ENCODE data around the gene SLC6A17. TPM values are rescaled to one million over a fixed set of nuclear protein-coding genes. Genes with fewer than 3 reads are reported as not detected.

The SLC6A17 gene
- total RNA-seq, 1 donor from 2014 or later, result 0.14 TPM

DNA sequence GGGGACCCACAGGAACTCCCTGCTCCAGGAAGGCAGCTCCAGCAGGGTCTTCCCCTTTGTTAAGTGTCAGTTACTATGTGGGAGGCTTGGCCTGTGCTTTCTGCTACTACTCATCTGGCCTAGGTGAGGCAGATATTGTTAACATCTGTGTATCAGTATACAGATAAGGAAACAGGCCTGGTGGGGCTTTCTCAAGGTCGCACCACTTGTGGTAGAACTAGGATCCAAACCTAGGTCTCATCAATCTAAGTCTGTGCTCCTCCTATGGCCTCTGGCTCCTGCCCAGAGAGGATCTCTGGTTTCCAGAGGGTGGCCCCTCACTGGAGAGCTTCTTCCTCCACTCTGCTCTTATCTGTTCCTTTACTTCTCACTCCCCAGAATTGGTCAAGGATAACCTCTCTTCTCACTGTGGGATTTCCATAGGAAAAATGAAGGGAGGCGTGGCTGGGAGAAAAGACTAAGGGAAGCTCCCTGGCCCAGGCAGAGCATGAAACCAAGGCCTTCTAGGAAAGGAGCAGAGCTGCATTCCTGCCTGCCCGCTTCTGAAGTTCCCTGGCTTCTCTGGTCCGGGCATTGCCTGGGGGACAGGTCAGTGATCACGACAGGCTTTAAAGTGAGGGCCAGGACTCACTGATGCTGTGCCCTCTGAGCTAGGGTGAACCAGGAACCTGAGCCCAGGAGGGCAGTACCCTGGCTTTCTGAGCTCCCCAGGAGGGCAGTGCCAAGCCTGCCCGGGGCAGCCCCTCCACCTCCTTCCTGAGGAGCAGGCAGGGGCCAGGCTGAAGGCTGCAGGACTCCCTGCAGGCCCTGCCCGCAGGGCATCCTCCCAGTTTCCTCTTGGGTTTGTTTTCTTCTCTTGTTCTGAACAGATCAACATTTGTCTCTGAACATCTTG, 65.6 kb downstream of the SLC6A17 start:
- Mint-ChIP-seq H3K4me3 (no peak overlapping the region), H3K27ac (ENCODE audit: unreplicated experiment) (no peak overlapping the region), H3K27me3 (ENCODE audit: low read depth) (peaks cover 39% of the 10 kb centered on the region), H3K9me3 (no peaks in the 10 kb centered on the region), H3K36me3 (ENCODE audit: low read depth) (no peaks in the 10 kb centered on the region), H3K4me1 (peaks cover 6% of the 10 kb centered on the region)
- no peak for DNase-seq (ENCODE audit: low read depth, low spot score)
- TF ChIP-seq, protein P1, sequence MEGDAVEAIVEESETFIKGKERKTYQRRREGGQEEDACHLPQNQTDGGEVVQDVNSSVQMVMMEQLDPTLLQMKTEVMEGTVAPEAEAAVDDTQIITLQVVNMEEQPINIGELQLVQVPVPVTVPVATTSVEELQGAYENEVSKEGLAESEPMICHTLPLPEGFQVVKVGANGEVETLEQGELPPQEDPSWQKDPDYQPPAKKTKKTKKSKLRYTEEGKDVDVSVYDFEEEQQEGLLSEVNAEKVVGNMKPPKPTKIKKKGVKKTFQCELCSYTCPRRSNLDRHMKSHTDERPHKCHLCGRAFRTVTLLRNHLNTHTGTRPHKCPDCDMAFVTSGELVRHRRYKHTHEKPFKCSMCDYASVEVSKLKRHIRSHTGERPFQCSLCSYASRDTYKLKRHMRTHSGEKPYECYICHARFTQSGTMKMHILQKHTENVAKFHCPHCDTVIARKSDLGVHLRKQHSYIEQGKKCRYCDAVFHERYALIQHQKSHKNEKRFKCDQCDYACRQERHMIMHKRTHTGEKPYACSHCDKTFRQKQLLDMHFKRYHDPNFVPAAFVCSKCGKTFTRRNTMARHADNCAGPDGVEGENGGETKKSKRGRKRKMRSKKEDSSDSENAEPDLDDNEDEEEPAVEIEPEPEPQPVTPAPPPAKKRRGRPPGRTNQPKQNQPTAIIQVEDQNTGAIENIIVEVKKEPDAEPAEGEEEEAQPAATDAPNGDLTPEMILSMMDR (conservative IDR thresholded peaks at IDR 0.05), result no peak

DNA sequence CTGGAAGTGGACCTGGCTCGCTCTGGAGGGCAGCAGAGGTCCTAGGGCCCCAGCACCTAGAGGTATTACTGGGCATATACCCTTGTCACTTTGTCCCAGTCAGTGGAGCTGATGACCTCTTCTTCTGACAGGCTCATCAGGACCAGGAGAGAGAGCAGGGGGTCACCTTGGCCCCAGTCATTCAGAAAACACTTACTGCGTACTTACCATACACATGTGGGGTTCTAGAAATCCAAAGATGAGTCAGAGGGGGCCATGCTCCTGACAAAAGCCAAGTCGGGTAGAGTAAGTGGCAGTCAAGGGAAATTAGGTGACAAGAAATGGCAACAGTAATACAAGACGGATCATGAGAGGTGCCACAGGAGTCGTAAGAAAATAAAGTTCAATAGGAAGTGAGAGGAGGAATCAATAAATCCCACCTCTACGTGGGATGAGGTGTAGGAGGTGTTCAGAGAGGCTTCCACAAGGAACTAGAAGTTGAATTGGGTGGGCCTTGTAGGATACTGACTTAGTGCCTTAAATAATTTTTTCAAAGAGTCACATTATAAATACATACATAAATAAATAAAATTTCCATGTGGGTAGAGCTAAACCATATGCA, 66.7 kb downstream of the SLC6A17 start:
- no peak for DNase-seq (ENCODE audit: low read depth, low spot score)
- H3K4me3 Mint-ChIP-seq, result no peak overlapping the region
- H3K27ac Mint-ChIP-seq (ENCODE audit: unreplicated experiment), result no peak overlapping the region
- TF ChIP-seq, protein P1 (conservative IDR thresholded peaks at IDR 0.05), result no peak
- H3K36me3 Mint-ChIP-seq (ENCODE audit: low read depth), result no peaks in the 10 kb centered on the region
- H3K27me3 Mint-ChIP-seq (ENCODE audit: low read depth), result peaks cover 30% of the 10 kb centered on the region
- peaks cover 6% of the 10 kb centered on the region for H3K4me1 Mint-ChIP-seq
- no peaks in the 10 kb centered on the region for H3K9me3 Mint-ChIP-seq

DNA sequence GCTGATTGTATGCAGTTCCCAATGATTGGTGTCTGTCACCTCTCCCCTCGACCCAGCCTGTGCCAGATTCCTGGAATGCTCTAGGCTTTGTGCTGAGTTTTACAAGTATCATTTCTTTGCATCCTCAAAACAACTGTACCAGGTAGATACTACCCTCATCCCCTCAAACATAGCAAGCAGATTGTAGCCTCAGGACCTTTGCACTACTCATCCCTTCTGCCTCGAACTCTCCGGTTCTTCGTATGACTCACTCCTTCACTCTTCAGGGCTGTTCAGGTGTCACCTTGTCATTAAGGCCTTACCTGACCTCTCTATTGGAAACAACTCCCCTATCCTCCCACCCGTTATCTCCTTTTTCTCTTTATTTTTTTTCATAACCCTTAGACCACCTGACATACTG, 67.8 kb downstream of the SLC6A17 start:
- no peak for DNase-seq (ENCODE audit: low read depth, low spot score)
- H3K36me3 Mint-ChIP-seq (ENCODE audit: low read depth), result no peaks in the 10 kb centered on the region
- no peak overlapping the region for H3K27ac Mint-ChIP-seq (ENCODE audit: unreplicated experiment)
- no peaks in the 10 kb centered on the region for H3K4me1 Mint-ChIP-seq
- H3K27me3 Mint-ChIP-seq (ENCODE audit: low read depth), result peaks cover 18% of the 10 kb centered on the region
- H3K9me3 Mint-ChIP-seq, result no peaks in the 10 kb centered on the region
- no peak overlapping the region for H3K4me3 Mint-ChIP-seq
- TF ChIP-seq, protein P1 (conservative IDR thresholded peaks at IDR 0.05), result no peak

DNA sequence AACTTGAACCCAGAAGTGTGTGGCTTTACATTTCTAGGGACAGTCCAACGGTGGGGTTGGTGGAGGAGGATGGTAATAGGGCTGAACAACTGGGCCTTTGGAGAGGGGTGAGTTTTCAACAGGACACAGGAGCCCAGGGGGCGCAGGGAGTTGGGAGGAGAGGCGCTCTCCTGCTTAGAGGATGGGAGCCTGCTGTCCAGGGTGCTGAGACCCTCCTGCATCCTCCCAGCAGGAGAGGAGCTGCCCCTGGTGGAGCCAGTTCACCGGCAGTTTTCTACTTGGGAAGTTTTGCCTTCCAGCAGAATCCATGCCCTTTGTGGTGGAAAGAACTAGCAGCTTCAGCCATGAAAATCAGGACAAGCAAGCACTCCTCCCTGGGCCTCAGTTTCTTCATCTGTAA, 68.4 kb downstream of the SLC6A17 start:
- Mint-ChIP-seq H3K4me3 (no peak overlapping the region), H3K4me1 (no peaks in the 10 kb centered on the region), H3K36me3 (ENCODE audit: low read depth) (no peaks in the 10 kb centered on the region), H3K9me3 (no peaks in the 10 kb centered on the region), H3K27ac (ENCODE audit: unreplicated experiment) (no peak overlapping the region), H3K27me3 (ENCODE audit: low read depth) (peaks cover 12% of the 10 kb centered on the region)
- no peak for DNase-seq (ENCODE audit: low read depth, low spot score)
- TF ChIP-seq, protein P1 (conservative IDR thresholded peaks at IDR 0.05), result no peak

DNA sequence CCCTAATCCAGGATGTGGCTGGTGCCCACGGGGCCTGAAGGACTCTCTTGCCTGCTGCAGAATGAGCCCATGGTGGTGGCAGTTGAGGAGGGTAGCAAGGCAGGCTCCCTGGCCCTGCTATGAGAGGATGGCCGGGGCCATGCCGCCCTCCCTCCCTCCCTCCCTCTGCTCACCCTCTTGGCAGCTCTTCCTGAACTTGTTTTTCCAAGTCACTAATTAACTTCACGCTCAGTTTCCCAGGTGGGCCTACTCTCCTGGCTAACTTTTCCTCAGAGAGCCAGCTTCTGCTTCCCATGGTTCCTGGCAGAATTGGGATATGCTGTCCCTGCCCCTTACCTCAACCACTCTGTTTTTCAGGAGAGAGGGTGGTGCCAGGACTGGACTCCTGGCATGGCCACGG, 70.0 kb downstream of the SLC6A17 start:
- Mint-ChIP-seq H3K27me3 (ENCODE audit: low read depth) (no peaks in the 10 kb centered on the region), H3K27ac (ENCODE audit: unreplicated experiment) (no peak overlapping the region), H3K9me3 (no peaks in the 10 kb centered on the region), H3K4me3 (no peak overlapping the region), H3K36me3 (ENCODE audit: low read depth) (no peaks in the 10 kb centered on the region), H3K4me1 (no peaks in the 10 kb centered on the region)
- DNase-seq (ENCODE audit: low read depth, low spot score), result no peak
- TF ChIP-seq, protein P1 (conservative IDR thresholded peaks at IDR 0.05), result no peak

Measured in neural crest cell (in vitro differentiated cells).